GM12878 (cell line): Measurements from ENCODE around the gene SNX4. TPM values are rescaled to one million over a fixed set of nuclear protein-coding genes. Genes with fewer than 3 reads are reported as not detected.
"Not testable (repeated sequence)": the region's sequence is repeated elsewhere in the genome, so short reads cannot be mapped to it uniquely, and the experiment has no call there.

Experiments
- ATAC-seq: fragments of 200-7000 bp; cut with Tn5 transposase; 3 replicates; pipeline ENCODE4 v1.9.1; 2020; ENCODE audit warnings: mild to moderate bottlenecking, moderate library complexity
- BruUV-seq: library from RNA; stranded (reverse); fragments of 400-500 nt; replicated peaks from 2 replicates; lab custom pipeline; 2021; lab: Mats Ljungman, UMichigan
- CTCF ChIA-PET: fragments of 300-600 bp; sonication (Branson Sonifier 250); formaldehyde crosslinking; extraction: SDS; loops from one replicate; lab custom pipeline; 2021; ENCODE audit warnings: inconsistent platforms; lab: Yijun Ruan, JAX
- POLR2A ChIA-PET: fragments of 350-600 bp; formaldehyde crosslinking; extraction: SDS; loops from one replicate; lab custom pipeline; 2021; ENCODE audit warnings: inconsistent platforms; lab: Charles Lee
- RAD21 ChIA-PET: fragments of 300-600 bp; sonication (Branson Sonifier 250); formaldehyde crosslinking; loops from one replicate; lab custom pipeline; 2023; ENCODE audit warnings: antibody characterized with exemption; ENCODE audit not compliant: unreplicated experiment; lab: Charles Lee
- SMC1A ChIA-PET: fragments of 300-600 bp; sonication (Branson Sonifier 250); formaldehyde crosslinking; loops from one replicate; lab custom pipeline; 2023; ENCODE audit not compliant: unreplicated experiment, uncharacterized antibody; lab: Charles Lee
- DNase-seq: peaks from one replicate; pipeline ENCODE4 v3.0.0-alpha.2; 2011; ENCODE audit warnings: low read depth, low spot score
- FAIRE-seq: peaks from 3 replicates; lab custom pipeline; 2011; peaks lifted over from hg19 to GRCh38; lab: Jason Lieb, UNC
- H2AFZ ChIP-seq: 2 replicates; pipeline ENCODE4 v1.6.0; 2011; ENCODE audit warnings: low read depth, low read length, control low read depth; ENCODE audit not compliant: control insufficient read depth
- H3K27ac ChIP-seq: 2 replicates; pipeline ENCODE4 v1.5.1; 2011; ENCODE audit warnings: control low read depth; ENCODE audit not compliant: control insufficient read depth, insufficient read depth
- H3K27me3 ChIP-seq, 2 experiments: replicated peaks in 1 of 2; 2 replicates each; pipeline versions ENCODE4 v1.6.0 to v1.6.1; 2011; ENCODE audit warnings: low read length in 1 of 2; ENCODE audit not compliant: control insufficient read depth in 2 of 2, insufficient read depth in 2 of 2
- H3K36me3 ChIP-seq, 2 experiments: 2 replicates each; pipeline ENCODE4 v1.5.1; 2011; ENCODE audit warnings: low read length in 1 of 2; ENCODE audit not compliant: control insufficient read depth in 2 of 2, insufficient read depth in 2 of 2
- H3K4me1 ChIP-seq: 2 replicates; pipeline ENCODE4 v1.6.1; 2011; ENCODE audit warnings: mild to moderate bottlenecking, low read length, moderate library complexity, mixed read lengths; ENCODE audit not compliant: control insufficient read depth, insufficient read depth
- H3K4me2 ChIP-seq: 2 replicates; pipeline ENCODE4 v1.6.0; 2011; ENCODE audit warnings: control low read depth; ENCODE audit not compliant: control insufficient read depth, insufficient read depth
- H3K4me3 ChIP-seq: fragments of 200-600 bp; sonication (generic); 2 replicates; pipeline ENCODE4 v1.5.1; 2016
- H3K79me2 ChIP-seq: 2 replicates; pipeline ENCODE4 v1.6.0; 2011; ENCODE audit warnings: low read length; ENCODE audit not compliant: control insufficient read depth, insufficient read depth
- H3K9ac ChIP-seq: 2 replicates; pipeline ENCODE4 v1.8.0; 2011; ENCODE audit warnings: low read length, control low read depth, mixed read lengths; ENCODE audit not compliant: control insufficient read depth, insufficient read depth
- H3K9me3 ChIP-seq: replicated peaks from 3 replicates; pipeline ENCODE4 v1.5.1; 2011; ENCODE audit warnings: mild to moderate bottlenecking, low read length; ENCODE audit not compliant: control insufficient read depth, insufficient read depth
- H4K20me1 ChIP-seq: 2 replicates; pipeline ENCODE4 v1.6.0; 2011; ENCODE audit not compliant: control insufficient read depth, insufficient read depth
- BHLHE40 ChIP-seq, 2 experiments: fragments of 450-650 bp in 1 of 2; IDR thresholded peaks; 2 replicates each; pipeline ENCODE4 v1.6.1; 2011 to 2017; ENCODE audit warnings: low read depth in 2 of 2, borderline replicate concordance in 1 of 2, improper control_type of control experiment in 1 of 2, low read length in 1 of 2, mild to moderate bottlenecking in 1 of 2
- EGR1 ChIP-seq, 2 experiments: IDR thresholded peaks; 1 replicate in 1 of 2; 2 replicates in 1 of 2; pipeline ENCODE4 v1.6.1; 2011 to 2012; ENCODE audit warnings: low read depth in 2 of 2, low read length in 2 of 2, borderline replicate concordance in 1 of 2, mild to moderate bottlenecking in 1 of 2, moderate library complexity in 1 of 2
- ETV6 ChIP-seq, 2 experiments: fragments of 450-650 bp in 1 of 2; IDR thresholded peaks in 1 of 2; conservative IDR thresholded peaks in 1 of 2; 2 replicates each; pipeline ENCODE4 v1.6.1; 2014; ENCODE audit warnings: antibody characterized with exemption in 1 of 2, borderline replicate concordance in 1 of 2, low read depth in 1 of 2, mild to moderate bottlenecking in 1 of 2, moderate library complexity in 1 of 2
- HCFC1 ChIP-seq: fragments of 150-350 bp; IDR thresholded peaks from 2 replicates; pipeline ENCODE4 v1.6.1; 2014; ENCODE audit warnings: low read length
- KAT2A ChIP-seq: conservative IDR thresholded peaks from 2 replicates; pipeline ENCODE4 v1.6.1; 2011; ENCODE audit warnings: low read depth, low read length; ENCODE audit not compliant: control insufficient read depth
- MYB ChIP-seq: fragments of 150-350 bp; IDR thresholded peaks from 2 replicates; pipeline ENCODE4 v1.6.1; 2014; ENCODE audit warnings: mild to moderate bottlenecking, low read depth, low read length, borderline replicate concordance
- RBBP5 ChIP-seq: fragments of 200-600 bp; sonication (generic); conservative IDR thresholded peaks from 2 replicates; pipeline ENCODE4 v1.6.1; 2016
- WGBS: methylation state at CpG from one replicate; pipeline ENCODE4 v1.1.6; 2016; ENCODE audit warnings: low lambda C conversion rate; ENCODE audit not compliant: insufficient replicate concordance, insufficient coverage; ENCODE audit errors: missing lambda C conversion rate; 5-methylcytosine and 5-hydroxymethylcytosine counted together
- in situ Hi-C: fragments of 300-500 bp; cut with MboI; formaldehyde crosslinking; loops from 9 replicates; pipeline ENCODE4 v1.14.3; 2018; ENCODE audit warnings: mixed read lengths
- intact Hi-C: fragments of 100-400 bp; cut with micrococcal nuclease; formaldehyde crosslinking; loops from one replicate; pipeline ENCODE4 v1.14.2; 2022; ENCODE audit not compliant: unreplicated experiment
- polyA plus RNA-seq, 11 experiments: library from polyadenylated mRNA; depleted of rRNA in 4 of 11; unstranded in 6 of 11; stranded (reverse) in 5 of 11; fragments of >200 nt; fragmentation: Nextera tagmentation in 4 of 11; fragmentation: Illumina TruSeq in 1 of 11; extraction: Ambion mirVana in 4 of 11; extraction: Trizol in 1 of 11; gene quantifications; 1 replicate in 1 of 11; 2 replicates in 10 of 11; pipeline versions ENCODE4 v1.2.1 to v1.2.3, GENCODE V29; 2011 to 2016; ENCODE audit warnings: inconsistent platforms in 2 of 11, missing spikeins in 2 of 11, low read depth in 1 of 11
- total RNA-seq, 4 experiments: library from RNA; depleted of rRNA in 3 of 4; stranded (reverse); fragments of >200 nt in 3 of 4; fragmentation: Illumina TruSeq in 1 of 4; extraction: Trizol in 1 of 4; gene quantifications; 2 replicates each; pipeline versions ENCODE4 v1.2.1 to v1.2.3, GENCODE V29; 2013 to 2021
- TF ChIP-seq, protein P1 (sequence below): IDR thresholded peaks from 2 replicates; pipeline ENCODE4 v1.6.1; 2011; ENCODE audit warnings: low read depth, low read length, improper control_type of control experiment, borderline replicate concordance
- TF ChIP-seq, protein P2 (sequence below), 3 experiments: IDR thresholded peaks in 2 of 3; conservative IDR thresholded peaks in 1 of 3; 2 replicates each; pipeline ENCODE4 v1.5.1; 2011; ENCODE audit warnings: low read depth in 3 of 3, low read length in 3 of 3, mild to moderate bottlenecking in 3 of 3, control low read depth in 2 of 3, moderate library complexity in 2 of 3, inconsistent platforms in 1 of 3, mixed read lengths in 1 of 3; ENCODE audit not compliant: control insufficient read depth in 2 of 3, insufficient read depth in 1 of 3; ENCODE audit errors: extremely low read depth in 1 of 3
- TF ChIP-seq, protein P3 (sequence below): fragments of 450-650 bp; IDR thresholded peaks from 2 replicates; pipeline ENCODE4 v1.6.1; 2017; ENCODE audit warnings: mild to moderate bottlenecking, low read depth, inconsistent platforms; ENCODE audit not compliant: poor library complexity, severe bottlenecking

SNX4 gene
- total and polyA plus RNA-seq, 10 of the 15 experiments (the other 5 are each of a cell fraction or from before 2014, with no cell fraction given), result 33.4 to 94.5 (median 60.5) TPM

DNA sequence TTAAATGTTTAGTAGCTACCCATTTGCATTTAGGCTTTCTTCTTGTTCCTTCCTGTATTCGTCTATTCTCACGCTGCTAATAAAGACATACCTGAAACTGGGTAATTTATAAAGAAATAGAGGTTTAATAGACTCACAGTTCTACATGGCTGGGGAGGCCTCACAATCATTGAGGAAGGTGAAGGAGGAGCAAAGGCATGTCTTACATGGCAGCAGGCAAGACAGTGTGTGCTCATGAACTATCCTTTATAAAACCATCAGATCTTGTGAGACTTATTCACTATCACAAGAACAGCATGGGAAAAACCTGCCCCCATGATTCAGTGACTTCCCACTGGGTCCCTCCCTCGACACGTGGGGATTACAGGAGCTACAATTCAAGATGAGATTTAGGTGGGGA is 114.5 kb downstream of the SNX4 start:
- H2AFZ ChIP-seq, BruUV-seq, H3K4me2 ChIP-seq, in situ Hi-C loops, RAD21 ChIA-PET, ATAC-seq, intact Hi-C loops, H3K9ac ChIP-seq, H3K4me1 ChIP-seq, H3K9me3 ChIP-seq, H4K20me1 ChIP-seq, POLR2A ChIA-PET, FAIRE-seq, H3K27ac ChIP-seq, H3K4me3 ChIP-seq, H3K79me2 ChIP-seq, CTCF ChIA-PET, H3K36me3 ChIP-seq, DNase-seq, H3K27me3 ChIP-seq: not testable (repeated sequence)
- SMC1A ChIA-PET, result interaction anchor here (0.7 to 1.5 kb wide), 3 partner anchors 10 to 211 kb away, joined by 3 to 5 read pairs (median 4); no protein-coding TSS in a partner anchor
- WGBS, result 40% methylated on average over 4 of the region's 4 CpGs

DNA sequence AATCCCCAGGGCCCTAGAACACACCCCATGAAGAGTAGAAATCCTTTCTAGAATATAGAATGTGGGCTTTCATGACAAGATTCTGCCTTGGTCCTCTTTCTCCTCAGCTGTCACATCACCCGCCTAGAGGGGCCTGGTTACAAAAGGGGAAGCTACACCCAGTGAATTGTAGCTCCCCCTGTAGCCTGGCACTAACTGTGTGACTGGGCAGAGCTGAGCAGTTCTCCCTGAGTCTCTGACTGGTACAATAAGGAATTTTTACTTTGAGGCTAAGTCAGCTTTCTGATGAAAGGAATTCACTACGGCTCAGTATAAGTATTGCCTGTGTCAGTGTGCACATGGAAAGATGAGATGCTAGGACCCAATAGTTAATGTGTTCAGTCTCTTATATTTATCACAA is 116.2 kb downstream of the SNX4 start:
- Histone ChIP-seq H3K27me3 (no peaks in the 10 kb centered on the region), H3K79me2 (no peaks in the 10 kb centered on the region), H3K9ac (no peak overlapping the region), H4K20me1 (no peaks in the 10 kb centered on the region), H3K36me3 (no peaks in the 10 kb centered on the region), H3K4me1 (no peaks in the 10 kb centered on the region), H3K4me2 (no peak overlapping the region), H3K27ac (no peak overlapping the region), H2AFZ (no peak overlapping the region), H3K9me3 (peaks cover 6% of the 10 kb centered on the region; the same call in 2 of the 3 replicates), H3K4me3 (no peak overlapping the region)
- ChIA-PET CTCF (interaction anchor here (0.5 to 1.2 kb wide), 3 partner anchors 14 to 472 kb away, joined by 3 to 7 read pairs (median 3); no protein-coding TSS in a partner anchor), SMC1A (interaction anchor here (1.1 to 1.9 kb wide), 3 partner anchors 10 to 22 kb away, joined by 3 to 7 read pairs (median 5); no protein-coding TSS in a partner anchor), RAD21 (no interaction called here), POLR2A (interaction anchor here (1.5 kb wide), 1 partner anchor 16 kb away, joined by 3 read pairs; no protein-coding TSS in a partner anchor)
- DNase-seq (no peak), ATAC-seq (no peak), FAIRE-seq (no peak)
- intact Hi-C loops (no loop called here), in situ Hi-C loops (no loop called here)
- WGBS, result 84% methylated on average over 2 of the region's 2 CpGs
- BruUV-seq, result no TSS peak
- TF ChIP-seq HCFC1 (no peak), EGR1 (IDR thresholded peaks at IDR 0.05; ENCODE audit: borderline replicate concordance in 1 of 2, low read depth in 2 of 2, low read length in 2 of 2) (no peak), BHLHE40 (IDR thresholded peaks at IDR 0.05; ENCODE audit: borderline replicate concordance in 1 of 2, low read depth in 2 of 2, low read length in 1 of 2) (no peak), KAT2A (no peak), ETV6 (conservative IDR thresholded peaks at IDR 0.05 in 1 of 2, IDR thresholded peaks at IDR 0.05 in 1 of 2; ENCODE audit: borderline replicate concordance in 1 of 2, low read depth in 1 of 2) (no peak), RBBP5 (no peak), MYB (no peak)
- TF ChIP-seq, protein P1, sequence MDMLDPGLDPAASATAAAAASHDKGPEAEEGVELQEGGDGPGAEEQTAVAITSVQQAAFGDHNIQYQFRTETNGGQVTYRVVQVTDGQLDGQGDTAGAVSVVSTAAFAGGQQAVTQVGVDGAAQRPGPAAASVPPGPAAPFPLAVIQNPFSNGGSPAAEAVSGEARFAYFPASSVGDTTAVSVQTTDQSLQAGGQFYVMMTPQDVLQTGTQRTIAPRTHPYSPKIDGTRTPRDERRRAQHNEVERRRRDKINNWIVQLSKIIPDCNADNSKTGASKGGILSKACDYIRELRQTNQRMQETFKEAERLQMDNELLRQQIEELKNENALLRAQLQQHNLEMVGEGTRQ, result no peak
- TF ChIP-seq, protein P2, sequence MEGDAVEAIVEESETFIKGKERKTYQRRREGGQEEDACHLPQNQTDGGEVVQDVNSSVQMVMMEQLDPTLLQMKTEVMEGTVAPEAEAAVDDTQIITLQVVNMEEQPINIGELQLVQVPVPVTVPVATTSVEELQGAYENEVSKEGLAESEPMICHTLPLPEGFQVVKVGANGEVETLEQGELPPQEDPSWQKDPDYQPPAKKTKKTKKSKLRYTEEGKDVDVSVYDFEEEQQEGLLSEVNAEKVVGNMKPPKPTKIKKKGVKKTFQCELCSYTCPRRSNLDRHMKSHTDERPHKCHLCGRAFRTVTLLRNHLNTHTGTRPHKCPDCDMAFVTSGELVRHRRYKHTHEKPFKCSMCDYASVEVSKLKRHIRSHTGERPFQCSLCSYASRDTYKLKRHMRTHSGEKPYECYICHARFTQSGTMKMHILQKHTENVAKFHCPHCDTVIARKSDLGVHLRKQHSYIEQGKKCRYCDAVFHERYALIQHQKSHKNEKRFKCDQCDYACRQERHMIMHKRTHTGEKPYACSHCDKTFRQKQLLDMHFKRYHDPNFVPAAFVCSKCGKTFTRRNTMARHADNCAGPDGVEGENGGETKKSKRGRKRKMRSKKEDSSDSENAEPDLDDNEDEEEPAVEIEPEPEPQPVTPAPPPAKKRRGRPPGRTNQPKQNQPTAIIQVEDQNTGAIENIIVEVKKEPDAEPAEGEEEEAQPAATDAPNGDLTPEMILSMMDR (IDR thresholded peaks at IDR 0.05 in 2 of 3, conservative IDR thresholded peaks at IDR 0.05 in 1 of 3; ENCODE audit: control insufficient read depth in 2 of 3, extremely low read depth in 1 of 3, insufficient read depth in 1 of 3, low read depth in 3 of 3, low read length in 3 of 3), result no peak
- TF ChIP-seq, protein P3, sequence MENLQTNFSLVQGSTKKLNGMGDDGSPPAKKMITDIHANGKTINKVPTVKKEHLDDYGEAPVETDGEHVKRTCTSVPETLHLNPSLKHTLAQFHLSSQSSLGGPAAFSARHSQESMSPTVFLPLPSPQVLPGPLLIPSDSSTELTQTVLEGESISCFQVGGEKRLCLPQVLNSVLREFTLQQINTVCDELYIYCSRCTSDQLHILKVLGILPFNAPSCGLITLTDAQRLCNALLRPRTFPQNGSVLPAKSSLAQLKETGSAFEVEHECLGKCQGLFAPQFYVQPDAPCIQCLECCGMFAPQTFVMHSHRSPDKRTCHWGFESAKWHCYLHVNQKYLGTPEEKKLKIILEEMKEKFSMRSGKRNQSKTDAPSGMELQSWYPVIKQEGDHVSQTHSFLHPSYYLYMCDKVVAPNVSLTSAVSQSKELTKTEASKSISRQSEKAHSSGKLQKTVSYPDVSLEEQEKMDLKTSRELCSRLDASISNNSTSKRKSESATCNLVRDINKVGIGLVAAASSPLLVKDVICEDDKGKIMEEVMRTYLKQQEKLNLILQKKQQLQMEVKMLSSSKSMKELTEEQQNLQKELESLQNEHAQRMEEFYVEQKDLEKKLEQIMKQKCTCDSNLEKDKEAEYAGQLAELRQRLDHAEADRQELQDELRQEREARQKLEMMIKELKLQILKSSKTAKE, result no peak
